Midbrain (tissue), 1 donor: ENCODE results near the gene OBI1.
A peak's percentile ranks its signal among the peaks of the same experiment; 100 is the strongest.

Experiments
- DNase-seq: peaks from one replicate; lab custom pipeline; 2025; lab: John Stamatoyannopoulos, UW

OBI1 gene, protein sequence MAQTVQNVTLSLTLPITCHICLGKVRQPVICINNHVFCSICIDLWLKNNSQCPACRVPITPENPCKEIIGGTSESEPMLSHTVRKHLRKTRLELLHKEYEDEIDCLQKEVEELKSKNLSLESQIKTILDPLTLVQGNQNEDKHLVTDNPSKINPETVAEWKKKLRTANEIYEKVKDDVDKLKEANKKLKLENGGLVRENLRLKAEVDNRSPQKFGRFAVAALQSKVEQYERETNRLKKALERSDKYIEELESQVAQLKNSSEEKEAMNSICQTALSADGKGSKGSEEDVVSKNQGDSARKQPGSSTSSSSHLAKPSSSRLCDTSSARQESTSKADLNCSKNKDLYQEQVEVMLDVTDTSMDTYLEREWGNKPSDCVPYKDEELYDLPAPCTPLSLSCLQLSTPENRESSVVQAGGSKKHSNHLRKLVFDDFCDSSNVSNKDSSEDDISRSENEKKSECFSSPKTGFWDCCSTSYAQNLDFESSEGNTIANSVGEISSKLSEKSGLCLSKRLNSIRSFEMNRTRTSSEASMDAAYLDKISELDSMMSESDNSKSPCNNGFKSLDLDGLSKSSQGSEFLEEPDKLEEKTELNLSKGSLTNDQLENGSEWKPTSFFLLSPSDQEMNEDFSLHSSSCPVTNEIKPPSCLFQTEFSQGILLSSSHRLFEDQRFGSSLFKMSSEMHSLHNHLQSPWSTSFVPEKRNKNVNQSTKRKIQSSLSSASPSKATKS

GRCh38 chr13:78658630-78659449 lies at the start of gene OBI1:
OBI1 (minus strand) TSS chr13:78659155; CDS start chr13:78659120, 35 bp downstream.
- peak; percentile 92 for DNase-seq

DNA sequence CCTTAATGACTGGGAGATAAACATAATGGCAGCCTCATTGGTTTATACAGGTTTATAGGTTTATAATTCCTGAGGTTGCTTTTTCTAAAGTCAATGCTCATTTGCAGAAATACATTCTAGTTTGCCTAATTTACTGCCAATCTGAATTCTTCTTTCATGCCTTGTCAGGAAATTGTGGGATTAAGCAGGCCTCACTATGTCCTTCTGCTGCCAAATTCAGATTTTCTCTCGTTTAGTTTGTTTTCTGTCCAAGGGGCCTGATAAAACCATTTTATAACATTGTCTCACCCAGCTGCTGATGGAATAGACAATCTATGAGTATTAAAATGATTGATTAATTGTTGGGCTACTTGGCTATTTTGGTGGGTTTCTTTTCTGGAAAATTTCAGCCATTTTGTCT lies 42.4 kb upstream of the OBI1 start:
- no peak for DNase-seq

- no peak for DNase-seq
Measured at GRCh38 chr13:78700121-78700910, 41.4 kb upstream of the OBI1 start.

GRCh38 chr13:78689011-78689410 lies 30.1 kb upstream of the OBI1 start:
- peak; percentile 16 for DNase-seq

GRCh38 chr13:78686461-78686860 lies 27.5 kb upstream of the OBI1 start:
- DNase-seq: no peak

DNA sequence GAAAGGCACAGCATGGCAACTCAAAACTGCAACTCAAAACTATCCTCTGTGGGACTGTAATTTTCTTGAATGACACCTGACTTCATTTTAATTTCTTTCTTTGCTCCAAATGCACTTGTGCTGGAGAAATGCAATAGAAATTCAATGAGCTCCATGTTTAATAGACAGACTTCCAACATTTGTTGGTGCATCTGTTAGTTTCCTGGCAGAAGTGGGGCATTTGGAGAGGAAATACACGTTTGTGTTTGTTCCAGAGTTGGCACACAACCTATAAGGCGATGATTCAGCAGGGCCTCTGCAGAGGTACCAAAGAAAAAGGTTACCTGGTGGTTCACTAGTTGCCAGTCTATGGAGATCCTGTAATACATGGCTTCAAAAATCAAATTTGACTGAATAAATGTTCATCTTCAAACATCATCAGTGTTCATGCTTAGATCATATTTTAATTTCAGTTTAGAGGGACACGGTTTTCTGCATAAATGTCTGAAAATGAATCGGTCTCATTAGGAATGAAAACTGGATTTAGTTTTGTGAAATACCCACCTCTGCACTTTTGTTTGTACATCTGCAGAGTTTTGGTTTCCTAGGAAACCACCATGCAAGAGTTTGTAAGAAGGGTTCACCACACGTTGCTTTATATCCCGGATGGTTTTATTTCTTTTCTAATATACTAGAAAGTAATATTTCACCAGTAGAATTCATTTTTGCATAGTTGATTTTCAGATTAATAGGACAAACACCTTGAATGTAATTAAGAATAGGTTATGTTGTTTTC lies 21.8 kb upstream of the OBI1 start:
- no peak for DNase-seq

DNA sequence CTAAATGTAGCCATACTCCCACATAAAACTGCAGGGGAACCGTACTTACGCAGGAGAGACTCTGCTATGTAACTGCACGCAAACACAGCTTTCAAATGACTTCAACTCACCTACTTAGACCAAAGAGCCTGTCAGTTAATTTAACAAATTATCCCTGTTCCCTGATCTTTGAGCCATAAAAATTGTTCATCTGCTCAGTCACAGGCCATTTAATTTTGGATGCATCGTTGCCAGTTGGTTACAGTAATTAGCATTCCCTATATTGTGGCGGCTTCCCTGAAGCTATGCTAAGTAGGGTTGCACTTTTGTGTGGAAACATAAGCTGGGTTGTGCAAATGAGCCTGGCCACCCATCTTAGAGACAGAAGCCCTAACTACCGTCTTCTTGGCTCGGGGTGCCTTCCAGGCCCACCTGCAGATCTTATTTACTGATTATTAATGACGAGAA lies 21.2 kb upstream of the OBI1 start:
- no peak for DNase-seq

DNA sequence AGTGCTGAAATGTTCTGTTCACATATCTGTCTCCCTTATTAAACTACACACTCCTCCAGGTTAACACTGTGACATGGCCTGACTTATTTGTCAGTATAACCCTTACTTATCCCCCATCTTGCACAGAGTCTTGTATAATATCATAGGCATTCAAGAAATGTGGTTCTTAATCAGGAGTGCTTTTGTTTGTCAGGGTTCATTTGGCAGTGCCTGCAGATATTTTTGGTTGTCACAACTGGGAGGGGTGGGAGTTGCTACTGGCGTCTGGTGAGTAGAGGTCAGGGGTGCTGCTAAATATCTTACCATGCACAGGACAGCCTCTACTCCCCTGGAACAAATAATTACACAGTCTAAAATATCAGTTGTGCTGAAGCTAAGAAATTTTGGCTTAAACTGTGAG lies 20.4 kb upstream of the OBI1 start:
- DNase-seq: no peak

DNA sequence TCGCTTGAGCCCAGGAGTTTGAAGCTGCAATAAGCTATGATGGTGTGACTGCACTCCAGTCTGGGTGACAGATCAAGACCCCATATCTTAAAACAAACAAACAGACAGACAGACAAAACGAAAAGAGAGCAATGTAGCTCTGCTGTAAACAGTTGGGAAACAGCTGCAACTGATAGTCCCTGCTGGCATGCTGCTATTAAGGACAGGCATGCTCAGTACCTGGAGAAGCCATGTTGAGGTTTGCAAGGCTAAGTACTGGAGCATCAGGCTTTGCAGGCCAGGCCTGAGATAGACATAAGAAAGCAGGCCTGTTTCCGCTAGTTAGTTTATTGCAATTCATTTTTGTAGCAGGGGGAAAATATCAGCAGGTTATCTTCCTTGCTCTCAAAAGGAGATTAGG lies 16.2 kb upstream of the OBI1 start:
- no peak for DNase-seq

- no peak for DNase-seq
Measured at GRCh38 chr13:78674638-78675037, 15.7 kb upstream of the OBI1 start.

DNA sequence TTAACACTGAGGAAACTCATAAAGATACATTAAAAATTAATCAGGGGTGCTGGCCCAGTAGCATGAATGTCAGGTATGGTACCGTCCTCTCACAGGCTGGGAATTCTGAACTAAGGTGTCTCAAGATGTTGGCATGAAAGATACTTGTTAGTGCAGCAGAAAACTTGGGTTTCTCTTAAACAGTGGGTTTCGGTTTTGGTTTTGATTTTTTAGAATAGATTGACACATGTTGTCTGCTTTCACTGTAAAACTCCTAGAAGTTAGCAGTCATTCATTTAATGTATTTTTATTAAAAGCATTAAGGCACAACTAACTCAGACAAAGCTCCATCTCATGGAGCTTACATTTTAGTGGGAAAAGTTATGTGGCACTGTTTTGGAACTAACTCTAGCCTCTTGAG lies 3.5 kb upstream of the OBI1 start:
- no peak for DNase-seq

DNA sequence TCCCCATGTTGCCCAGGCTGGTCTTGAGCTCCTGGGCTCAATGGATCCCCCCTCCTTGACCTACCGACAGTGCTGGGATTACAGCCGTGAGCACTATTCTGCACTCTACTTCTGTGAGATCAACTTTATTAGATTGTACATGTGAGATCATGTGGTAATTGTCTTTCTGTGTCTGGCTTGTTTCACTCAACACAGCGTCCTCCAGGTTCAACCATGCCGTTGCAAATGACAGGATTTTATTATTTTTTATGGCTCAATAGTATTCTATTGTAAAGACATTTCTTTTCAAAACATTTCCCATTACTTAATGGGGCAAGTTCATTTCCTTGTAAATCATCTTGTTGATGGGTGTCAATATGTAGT lies 1.5 kb upstream of the OBI1 start:
- no peak for DNase-seq

DNA sequence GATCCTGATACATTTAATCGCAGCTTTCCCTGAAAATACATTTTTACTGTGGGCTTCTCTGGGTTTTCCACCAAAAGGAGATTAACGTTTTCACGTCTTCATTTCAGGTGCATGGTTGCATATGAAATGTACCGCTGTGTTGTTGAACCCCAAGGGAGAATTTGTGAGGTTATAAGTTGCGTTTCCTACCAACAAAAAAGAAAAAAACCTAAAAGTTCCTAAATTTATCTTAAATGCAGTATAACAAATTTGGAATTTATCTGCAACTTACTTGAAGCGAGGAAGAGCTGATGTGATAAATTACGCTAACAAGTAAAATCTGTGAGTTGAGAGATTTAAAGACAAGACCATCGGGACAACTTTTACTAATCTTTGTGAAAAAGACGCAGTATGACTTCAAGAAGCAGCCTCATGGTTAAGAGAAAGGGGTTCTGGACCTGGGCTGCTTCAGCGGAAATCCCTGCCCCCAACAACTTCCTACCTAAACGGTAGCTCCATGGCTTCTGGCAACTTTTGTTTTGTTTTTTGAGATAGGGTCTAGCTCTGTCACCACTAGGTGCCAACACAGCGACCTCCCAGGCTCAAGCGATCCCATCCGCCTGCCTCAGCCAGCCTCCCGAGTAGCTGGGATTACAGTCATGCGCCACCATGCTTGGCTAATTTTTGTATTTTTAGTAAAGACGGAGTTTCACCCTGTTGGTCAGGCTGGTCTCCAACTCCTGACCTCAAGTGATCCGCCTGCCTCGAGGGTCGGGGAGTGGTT lies 958 bp upstream of the OBI1 start:
- DNase-seq: peak; percentile 30

DNA sequence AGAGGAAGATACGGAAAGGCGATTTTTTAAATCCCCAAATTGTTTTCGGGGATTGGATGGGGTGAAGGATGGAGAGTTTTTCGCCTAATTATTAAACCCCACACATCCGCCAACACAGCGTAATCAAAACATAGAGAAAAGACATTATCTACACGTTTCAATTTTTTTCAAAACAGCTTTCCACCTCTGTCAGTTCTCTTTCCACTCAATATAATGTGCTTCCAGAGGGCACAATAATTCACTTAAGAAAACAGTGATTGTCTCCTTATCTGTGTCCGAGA lies 435 bp upstream of the OBI1 start:
- DNase-seq: peak; percentile 70

- DNase-seq: no peak
Measured at GRCh38 chr13:78657699-78658629, 991 bp downstream of the OBI1 start.

DNA sequence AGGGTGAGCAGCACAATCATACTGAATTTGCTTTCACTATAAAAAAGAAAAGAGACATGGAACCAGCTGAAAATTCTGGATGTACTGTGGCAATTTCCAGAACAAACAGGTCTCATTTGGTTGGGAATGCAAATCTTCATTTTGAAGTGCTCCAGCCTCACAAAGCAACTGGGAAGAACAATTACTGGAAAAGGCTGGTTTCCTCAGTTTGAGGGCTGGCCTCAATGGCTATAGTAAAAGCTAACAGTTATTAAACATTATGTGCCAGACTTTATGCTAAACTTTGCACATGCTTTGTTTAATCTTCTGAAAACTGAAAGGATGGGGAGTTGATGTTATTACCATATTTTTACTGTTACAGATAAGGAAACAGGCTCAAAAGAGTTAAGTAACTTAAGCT lies 3.0 kb downstream of the OBI1 start:
- DNase-seq: no peak

GRCh38 chr13:78655007-78655406 lies 3.9 kb downstream of the OBI1 start:
- no peak for DNase-seq

- no peak for DNase-seq
Measured at GRCh38 chr13:78652651-78653050, 6.3 kb downstream of the OBI1 start.

DNA sequence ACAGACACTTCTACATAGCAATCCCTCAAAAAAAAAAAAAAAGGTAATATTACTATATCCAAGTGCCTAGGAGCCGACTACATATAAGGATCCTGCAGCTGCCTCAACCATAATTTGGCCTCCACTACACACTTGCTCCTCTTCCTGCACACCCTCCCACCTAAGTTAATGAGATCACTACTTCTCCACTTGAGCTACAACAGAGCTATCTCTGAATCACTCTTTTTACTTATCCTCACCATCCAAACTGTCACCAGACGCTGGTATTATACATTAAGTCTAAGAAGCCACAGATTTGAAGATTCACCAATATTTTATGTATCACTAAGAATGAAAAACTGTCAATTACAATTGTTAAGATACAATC lies 8.3 kb downstream of the OBI1 start:
- DNase-seq: no peak
